AG04450 (cell line): ENCODE data around the gene HARS2. TPM values are rescaled to one million over a fixed set of nuclear protein-coding genes. Genes with fewer than 3 reads are reported as not detected.

ENCODE experiments used
- CTCF ChIA-PET: fragments of 300-600, 350-600 bp; formaldehyde crosslinking; extraction: SDS; loops from one replicate; lab custom pipeline; 2022; ENCODE audit warnings: antibody characterized with exemption, inconsistent platforms; lab: Charles Lee
- POLR2A ChIA-PET: fragments of 350-600 bp; formaldehyde crosslinking; extraction: SDS; loops from one replicate; lab custom pipeline; 2021; ENCODE audit warnings: antibody characterized with exemption, inconsistent platforms; lab: Yijun Ruan, JAX
- DNase-seq: peaks from one replicate; pipeline ENCODE4 v3.0.0-alpha.2; 2011; ENCODE audit warnings: low read depth, low spot score
- H3K27ac ChIP-seq: one replicate; pipeline ENCODE4 v1.5.1; 2012; ENCODE audit warnings: low read depth, low read length, control low read depth
- H3K27me3 ChIP-seq: one replicate; pipeline ENCODE4 v1.6.0; 2012; ENCODE audit warnings: low read length; ENCODE audit not compliant: control insufficient read depth, insufficient read depth
- H3K4me3 ChIP-seq: 2 replicates; pipeline ENCODE4 v1.5.1; 2011; ENCODE audit warnings: mild to moderate bottlenecking, low read depth, low read length, control low read depth
- H3K9me3 ChIP-seq: 2 replicates; pipeline ENCODE4 v1.5.1; 2012; ENCODE audit warnings: low read length; ENCODE audit not compliant: control insufficient read depth, insufficient read depth
- CTCF ChIP-seq: IDR thresholded peaks from 2 replicates; pipeline ENCODE4 v1.5.1; 2011; ENCODE audit warnings: low read depth, low read length, control low read depth, inconsistent platforms
- polyA plus RNA-seq: library from polyadenylated mRNA; depleted of rRNA; stranded (reverse); fragments of >200 nt; gene quantifications from 2 replicates; pipeline ENCODE4 v1.2.3, GENCODE V29; 2011

The HARS2 gene
- polyA plus RNA-seq, 1 experiment = 48.6 TPM

- no peak for TF ChIP-seq CTCF
- Histone ChIP-seq H3K4me3 (no peak overlapping the region), H3K27ac (no peak overlapping the region), H3K9me3 (no peaks in the 10 kb centered on the region; the same call in 1 of the 2 replicates), H3K27me3 (no peaks in the 10 kb centered on the region)
- CTCF ChIA-PET = interaction anchor here (0.6 kb wide), 1 partner anchor 319 kb away, joined by 3 read pairs; no protein-coding TSS in a partner anchor
- no peak for DNase-seq
- POLR2A ChIA-PET = interaction anchor here (0.8 kb wide), 1 partner anchor 19 kb away, joined by 3 read pairs; the partner anchor contains the start of genes HARS1 and HARS2
Observed at GRCh38 chr5:140671472-140672125, 19.7 kb upstream of the HARS2 start.

- CTCF ChIA-PET = no interaction called here
- H3K4me3 ChIP-seq = no peak overlapping the region
- H3K9me3 ChIP-seq = no peaks in the 10 kb centered on the region; the same call in 1 of the 2 replicates
- DNase-seq = no peak
- POLR2A ChIA-PET = interaction anchor here (0.6 kb wide), 1 partner anchor 12 kb away, joined by 4 read pairs; no protein-coding TSS in a partner anchor
- H3K27ac ChIP-seq = no peak overlapping the region
- no peak for TF ChIP-seq CTCF
- no peaks in the 10 kb centered on the region for H3K27me3 ChIP-seq
Observed at GRCh38 chr5:140672455-140673186, 18.6 kb upstream of the HARS2 start.

- ChIA-PET CTCF (no interaction called here), POLR2A (interaction anchor here (0.6 kb wide), 1 partner anchor 12 kb away, joined by 4 read pairs; no protein-coding TSS in a partner anchor)
- Histone ChIP-seq H3K9me3 (no peaks in the 10 kb centered on the region; the same call in 1 of the 2 replicates), H3K27ac (no peak within 1 kb of the TSS), H3K27me3 (no peaks in the 10 kb centered on the region), H3K4me3 (no peak within 1 kb of the TSS)
- no peak for DNase-seq
- no peak for TF ChIP-seq CTCF
Observed at GRCh38 chr5:140673187-140673976, 17.9 kb upstream of the HARS2 start, which contains the start of gene DND1. Gene DND1 (minus strand): TSS chr5:140673576. CDS start chr5:140673542, 34 bp downstream.

- no peaks in the 10 kb centered on the region for H3K27me3 ChIP-seq
- H3K9me3 ChIP-seq = no peaks in the 10 kb centered on the region; the same call in 1 of the 2 replicates
- H3K4me3 ChIP-seq = no peak overlapping the region
- DNase-seq = no peak
- POLR2A ChIA-PET = interaction anchor here (1.1 kb wide), 1 partner anchor 16 kb away, joined by 4 read pairs; no protein-coding TSS in a partner anchor
- no peak overlapping the region for H3K27ac ChIP-seq
- no peak for TF ChIP-seq CTCF
- CTCF ChIA-PET = no interaction called here
Observed at GRCh38 chr5:140674211-140674610, 17.0 kb upstream of the HARS2 start.
